GM12801 (cell line): ENCODE results near the gene RPL22.

Experiments used
- CTCF ChIP-seq: IDR thresholded peaks from one replicate; pipeline ENCODE4 v1.5.1; 2011; ENCODE audit warnings: control low read depth; ENCODE audit not compliant: insufficient read length; ENCODE audit errors: extremely low read depth

Gene RPL22

GRCh38 chr1:6143395-6143794, 56.0 kb downstream of the RPL22 start:
- TF ChIP-seq CTCF, result no peak

- TF ChIP-seq CTCF, result no peak
Measured at GRCh38 chr1:6142734-6143133, 56.7 kb downstream of the RPL22 start.

- no peak for TF ChIP-seq CTCF
Measured at GRCh38 chr1:6142036-6142621, 57.3 kb downstream of the RPL22 start.

- TF ChIP-seq CTCF, result no peak
Measured at GRCh38 chr1:6141592-6141991, 57.8 kb downstream of the RPL22 start.

- no peak for TF ChIP-seq CTCF
Measured at GRCh38 chr1:6140413-6140812, 59.0 kb downstream of the RPL22 start.

- TF ChIP-seq CTCF, result no peak
Measured at GRCh38 chr1:6137758-6138157, 61.6 kb downstream of the RPL22 start.

GRCh38 chr1:6136516-6137220, 62.7 kb downstream of the RPL22 start:
- no peak for TF ChIP-seq CTCF
